HUES48 (cell line): ENCODE results near the gene PPP2R3C.
"Not testable (repeated sequence)": the region's sequence is repeated elsewhere in the genome, so short reads cannot be mapped to it uniquely, and the experiment has no call there.

ENCODE experiments used
- H3K27ac ChIP-seq: one replicate; pipeline ENCODE4 v1.7.0; 2013; ENCODE audit warnings: low read depth, low read length, inconsistent platforms
- H3K27me3 ChIP-seq: 2 replicates; pipeline ENCODE4 v1.6.1; 2013; ENCODE audit warnings: mild to moderate bottlenecking, low read length; ENCODE audit not compliant: control insufficient read depth, insufficient read depth
- H3K36me3 ChIP-seq: 2 replicates; pipeline ENCODE4 v1.6.1; 2013; ENCODE audit warnings: low read length; ENCODE audit not compliant: control insufficient read depth, insufficient read depth
- H3K4me1 ChIP-seq: 2 replicates; pipeline ENCODE4 v1.6.1; 2013; ENCODE audit warnings: mild to moderate bottlenecking, low read length; ENCODE audit not compliant: control insufficient read depth, insufficient read depth
- H3K4me3 ChIP-seq: 2 replicates; pipeline ENCODE4 v1.5.1; 2013; ENCODE audit warnings: mild to moderate bottlenecking, low read depth, low read length
- H3K9ac ChIP-seq: 2 replicates; pipeline ENCODE4 v1.6.1; 2013; ENCODE audit warnings: mild to moderate bottlenecking, low read depth, low read length, moderate library complexity
- H3K9me3 ChIP-seq: 2 replicates; pipeline ENCODE4 v1.6.1; 2013; ENCODE audit warnings: low read length; ENCODE audit not compliant: control insufficient read depth, insufficient read depth

Gene PPP2R3C

GRCh38 chr14:35152531-35152930 is 30.7 kb upstream of the PPP2R3C start:
- not testable (repeated sequence) for H3K9ac ChIP-seq, H3K9me3 ChIP-seq, H3K36me3 ChIP-seq, H3K27ac ChIP-seq, H3K4me1 ChIP-seq, H3K4me3 ChIP-seq, H3K27me3 ChIP-seq

- no peaks in the 10 kb centered on the region for H3K9me3 ChIP-seq
- H3K27me3 ChIP-seq, result no peaks in the 10 kb centered on the region
- H3K4me3 ChIP-seq, result no peak overlapping the region
- no peaks in the 10 kb centered on the region for H3K4me1 ChIP-seq
- H3K36me3 ChIP-seq, result peaks cover 12% of the 10 kb centered on the region; the same call in 1 of the 2 replicates
- H3K9ac ChIP-seq, result no peak overlapping the region
- H3K27ac ChIP-seq, result no peak overlapping the region
Observed at GRCh38 chr14:35149239-35149638, 27.4 kb upstream of the PPP2R3C start.

- no peaks in the 10 kb centered on the region for H3K4me1 ChIP-seq
- no peaks in the 10 kb centered on the region for H3K9me3 ChIP-seq
- H3K36me3 ChIP-seq, result peaks cover 5% of the 10 kb centered on the region; the same call in 1 of the 2 replicates
Observed at GRCh38 chr14:35147711-35148110, 25.9 kb upstream of the PPP2R3C start.

GRCh38 chr14:35147186-35147585 is 25.4 kb upstream of the PPP2R3C start:
- Histone ChIP-seq H3K4me3 (no peak overlapping the region), H3K27ac (no peak overlapping the region), H3K27me3 (no peaks in the 10 kb centered on the region)

More at GRCh38 chr14:35147711-35148110, 25.9 kb upstream of the PPP2R3C start:
- Histone ChIP-seq H3K9ac (no peak overlapping the region), H3K27ac (no peak overlapping the region), H3K4me3 (no peak overlapping the region), H3K27me3 (no peaks in the 10 kb centered on the region)

GRCh38 chr14:35146711-35147149 is 24.9 kb upstream of the PPP2R3C start:
- Histone ChIP-seq H3K27me3 (no peaks in the 10 kb centered on the region), H3K9ac (no peak overlapping the region)

More at GRCh38 chr14:35147186-35147585, 25.4 kb upstream of the PPP2R3C start:
- peaks cover 5% of the 10 kb centered on the region; the same call in 1 of the 2 replicates for H3K36me3 ChIP-seq
- no peaks in the 10 kb centered on the region for H3K4me1 ChIP-seq
- H3K9ac ChIP-seq, result no peak overlapping the region
- H3K9me3 ChIP-seq, result no peaks in the 10 kb centered on the region

GRCh38 chr14:35144029-35144428 is 22.2 kb upstream of the PPP2R3C start:
- Histone ChIP-seq H3K9me3 (no peaks in the 10 kb centered on the region), H3K27ac (no peak overlapping the region), H3K9ac (no peak overlapping the region), H3K36me3 (0 out of 2 replicates have a peak, but pooled peaks cover 5% of the 10 kb centered on the region), H3K27me3 (no peaks in the 10 kb centered on the region), H3K4me3 (no peak overlapping the region), H3K4me1 (no peaks in the 10 kb centered on the region)

More at GRCh38 chr14:35146711-35147149, 24.9 kb upstream of the PPP2R3C start:
- H3K9me3 ChIP-seq, result no peaks in the 10 kb centered on the region
- H3K4me3 ChIP-seq, result no peak overlapping the region
- no peak overlapping the region for H3K27ac ChIP-seq
- H3K4me1 ChIP-seq, result no peaks in the 10 kb centered on the region
- H3K36me3 ChIP-seq, result peaks cover 5% of the 10 kb centered on the region; the same call in 1 of the 2 replicates

GRCh38 chr14:35140718-35141581 is 19.2 kb upstream of the PPP2R3C start:
- H3K4me1 ChIP-seq, result no peaks in the 10 kb centered on the region
- H3K36me3 ChIP-seq, result no peaks in the 10 kb centered on the region
- H3K9ac ChIP-seq, result no peak overlapping the region
- no peaks in the 10 kb centered on the region for H3K9me3 ChIP-seq
- no peak overlapping the region for H3K4me3 ChIP-seq
- no peak overlapping the region for H3K27ac ChIP-seq
- no peaks in the 10 kb centered on the region for H3K27me3 ChIP-seq

GRCh38 chr14:35138585-35138984 is 16.8 kb upstream of the PPP2R3C start:
- Histone ChIP-seq H3K27ac (no peak overlapping the region), H3K9ac (no peak overlapping the region), H3K4me3 (no peak overlapping the region), H3K4me1 (no peaks in the 10 kb centered on the region), H3K27me3 (no peaks in the 10 kb centered on the region), H3K9me3 (no peaks in the 10 kb centered on the region), H3K36me3 (peaks cover 14% of the 10 kb centered on the region)

- Histone ChIP-seq H3K4me3 (no peak overlapping the region), H3K9ac (no peak overlapping the region), H3K9me3 (no peaks in the 10 kb centered on the region), H3K27me3 (no peaks in the 10 kb centered on the region), H3K27ac (no peak overlapping the region), H3K36me3 (peaks cover 20% of the 10 kb centered on the region), H3K4me1 (no peaks in the 10 kb centered on the region)
Observed at GRCh38 chr14:35134329-35135123, 12.7 kb upstream of the PPP2R3C start.

- H3K27ac ChIP-seq, result no peak overlapping the region
- no peaks in the 10 kb centered on the region for H3K4me1 ChIP-seq
- peaks cover 20% of the 10 kb centered on the region for H3K36me3 ChIP-seq
- H3K27me3 ChIP-seq, result no peaks in the 10 kb centered on the region
- H3K9me3 ChIP-seq, result no peaks in the 10 kb centered on the region
- H3K9ac ChIP-seq, result no peak overlapping the region
- no peak overlapping the region for H3K4me3 ChIP-seq
Observed at GRCh38 chr14:35133542-35134328, 11.9 kb upstream of the PPP2R3C start.
